Measurements from ENCODE around the gene DOCK4.

The DOCK4 gene

DNA sequence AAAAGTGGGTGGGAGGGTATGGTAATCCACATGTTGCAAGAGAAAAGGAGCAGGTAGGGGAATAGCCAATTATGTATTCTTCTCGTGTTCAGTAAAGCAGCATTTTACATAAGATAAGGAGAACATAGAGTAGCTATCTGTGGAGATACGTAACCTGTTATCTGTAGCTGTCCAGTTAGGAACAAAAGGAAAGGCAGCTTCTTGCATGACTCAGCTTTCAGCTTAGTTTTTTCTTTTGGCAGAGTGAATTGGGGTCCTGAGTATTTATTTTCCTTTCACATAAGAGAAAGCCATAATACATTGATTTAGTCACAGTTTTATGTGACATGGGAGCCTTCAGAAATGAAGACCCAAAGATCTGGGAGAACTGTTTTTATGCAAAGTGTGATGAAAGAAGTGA lies 527.2 kb downstream of the DOCK4 start:
- H3K4me3 Mint-ChIP-seq = no peak overlapping the region
- no peak for DNase-seq (ENCODE audit: low spot score in 2 of 2)
- no peaks in the 10 kb centered on the region for H3K4me1 Mint-ChIP-seq
- peaks cover 3% of the 10 kb centered on the region for H3K27me3 Mint-ChIP-seq
- ATAC-seq (replicated peaks; ENCODE audit: extremely low read depth, poor library complexity, severe bottlenecking) = no peak
- no peak overlapping the region for H3K27ac Mint-ChIP-seq (ENCODE audit: low read depth)
- no peaks in the 10 kb centered on the region for H3K36me3 Mint-ChIP-seq (ENCODE audit: insufficient read depth)
- H3K9me3 Mint-ChIP-seq = no peaks in the 10 kb centered on the region

DNA sequence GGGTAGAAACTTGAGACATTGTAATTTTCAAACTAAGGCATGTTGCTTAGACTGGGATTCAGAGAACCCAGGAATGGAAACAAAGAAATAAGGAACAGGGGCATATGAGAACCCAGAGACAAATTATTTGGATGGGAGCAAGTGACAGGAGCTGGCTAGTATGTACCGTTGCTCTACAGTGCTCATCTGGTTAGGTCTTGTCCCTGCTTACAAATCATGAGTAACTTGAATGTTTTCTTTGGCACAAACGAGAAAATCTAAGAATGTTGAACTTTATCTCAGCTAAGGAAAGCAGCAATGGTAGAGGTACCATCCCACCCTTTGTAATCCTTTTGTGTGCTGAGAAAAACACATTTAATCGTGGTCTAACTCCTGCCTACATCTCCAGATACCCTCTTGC lies 527.9 kb downstream of the DOCK4 start:
- no peak for ATAC-seq (replicated peaks; ENCODE audit: extremely low read depth, poor library complexity, severe bottlenecking)
- Mint-ChIP-seq H3K27ac (ENCODE audit: low read depth) (no peak overlapping the region), H3K4me3 (no peak overlapping the region), H3K9me3 (no peaks in the 10 kb centered on the region), H3K4me1 (no peaks in the 10 kb centered on the region), H3K36me3 (ENCODE audit: insufficient read depth) (no peaks in the 10 kb centered on the region), H3K27me3 (peaks cover 10% of the 10 kb centered on the region)
- no peak for DNase-seq (ENCODE audit: low spot score in 2 of 2)

DNA sequence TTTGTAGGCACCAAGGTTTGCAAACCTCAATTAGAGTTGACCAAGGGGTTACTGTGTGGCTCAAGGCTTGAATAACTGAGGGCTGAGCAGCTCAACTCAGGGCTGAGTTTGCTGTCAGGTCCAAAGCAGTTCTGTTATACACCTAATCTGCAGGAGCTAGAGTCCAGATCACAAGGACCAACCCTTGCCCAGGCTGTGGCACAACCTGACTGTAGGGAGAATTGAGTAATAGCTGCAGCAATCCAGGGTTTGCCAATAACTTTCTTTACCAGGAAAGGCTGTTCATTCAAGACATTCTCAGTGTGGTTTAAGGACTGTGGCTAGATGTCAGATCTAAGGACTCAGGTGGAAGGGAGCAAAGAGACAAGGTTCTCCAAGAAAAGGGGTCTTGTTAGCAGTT lies 528.4 kb downstream of the DOCK4 start:
- Mint-ChIP-seq H3K4me3 (no peak overlapping the region), H3K27me3 (peaks cover 14% of the 10 kb centered on the region), H3K4me1 (no peaks in the 10 kb centered on the region), H3K27ac (ENCODE audit: low read depth) (no peak overlapping the region), H3K9me3 (no peaks in the 10 kb centered on the region), H3K36me3 (ENCODE audit: insufficient read depth) (no peaks in the 10 kb centered on the region)
- DNase-seq (ENCODE audit: low spot score in 2 of 2) = no peak
- ATAC-seq (replicated peaks; ENCODE audit: extremely low read depth, poor library complexity, severe bottlenecking) = no peak

DNA sequence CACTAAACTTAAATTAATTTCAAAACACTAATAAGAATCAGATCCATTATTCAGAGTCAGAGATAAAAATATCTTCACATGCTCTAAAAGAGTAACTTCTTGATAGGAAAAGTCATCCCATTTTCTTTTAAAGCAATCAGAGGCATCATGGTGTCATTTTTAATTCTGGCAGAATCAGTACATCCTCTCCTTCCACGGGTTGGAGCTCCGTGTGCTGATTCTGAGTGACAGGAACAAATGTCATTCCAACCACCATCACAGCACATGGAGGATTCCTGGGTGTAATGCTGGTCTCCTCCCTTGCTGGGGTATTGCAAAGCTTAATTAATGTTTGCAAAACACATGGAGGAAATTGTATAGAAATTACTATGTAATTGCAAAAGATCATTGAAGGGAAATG lies 529.4 kb downstream of the DOCK4 start:
- Mint-ChIP-seq H3K27ac (ENCODE audit: low read depth) (no peak overlapping the region), H3K9me3 (no peaks in the 10 kb centered on the region)
- no peak for ATAC-seq (replicated peaks; ENCODE audit: extremely low read depth, poor library complexity, severe bottlenecking)

More for the DNA sequence above, 529.4 kb downstream of the DOCK4 start:
- H3K27me3 Mint-ChIP-seq = peaks cover 14% of the 10 kb centered on the region
- H3K4me3 Mint-ChIP-seq = no peak overlapping the region
- no peaks in the 10 kb centered on the region for H3K36me3 Mint-ChIP-seq (ENCODE audit: insufficient read depth)
- no peak for DNase-seq (ENCODE audit: low spot score in 2 of 2)
- no peaks in the 10 kb centered on the region for H3K4me1 Mint-ChIP-seq
